Hepatocyte (in vitro differentiated cells): ENCODE data around the gene COCH. TPM values are rescaled to one million over a fixed set of nuclear protein-coding genes. Genes with fewer than 3 reads are reported as not detected.
"Not testable (repeated sequence)": the region's sequence is repeated elsewhere in the genome, so short reads cannot be mapped to it uniquely, and the experiment has no call there.

ENCODE experiments used
- DNase-seq: peaks from one replicate; pipeline ENCODE4 v3.0.0-alpha.2; 2016; ENCODE audit warnings: low spot score
- H2AFZ ChIP-seq: fragments of 200-600 bp; sonication (generic); 2 replicates; pipeline ENCODE4 v1.6.0; 2016; ENCODE audit warnings: antibody characterized with exemption, mild to moderate bottlenecking
- H3K27ac ChIP-seq: fragments of 200-600 bp; sonication (generic); 2 replicates; pipeline ENCODE4 v1.5.1; 2016; ENCODE audit warnings: mild to moderate bottlenecking
- H3K27me3 ChIP-seq: fragments of 200-600 bp; sonication (generic); 2 replicates; pipeline ENCODE4 v1.6.1; 2016
- H3K36me3 ChIP-seq: fragments of 200-600 bp; sonication (generic); replicated peaks from 2 replicates; pipeline ENCODE4 v1.5.1; 2016; ENCODE audit warnings: low read depth; ENCODE audit not compliant: insufficient read depth
- H3K4me1 ChIP-seq: fragments of 200-600 bp; sonication (generic); 2 replicates; pipeline ENCODE4 v1.5.1; 2016; ENCODE audit warnings: mild to moderate bottlenecking, moderate library complexity; ENCODE audit not compliant: insufficient read depth
- H3K4me2 ChIP-seq: fragments of 200-600 bp; sonication (generic); 2 replicates; pipeline ENCODE4 v1.6.0; 2016
- H3K4me3 ChIP-seq: fragments of 200-600 bp; sonication (generic); 2 replicates; pipeline ENCODE4 v1.5.1; 2016; ENCODE audit warnings: mild to moderate bottlenecking
- H3K79me2 ChIP-seq: fragments of 200-600 bp; sonication (generic); 2 replicates; pipeline ENCODE4 v1.6.0; 2017; ENCODE audit warnings: mild to moderate bottlenecking
- H3K9me2 ChIP-seq: fragments of 200-600 bp; sonication (generic); replicated peaks from 2 replicates; pipeline ENCODE4 v1.6.0; 2017; ENCODE audit warnings: mild to moderate bottlenecking; ENCODE audit not compliant: insufficient read depth
- H3K9me3 ChIP-seq: fragments of 200-600 bp; sonication (generic); 2 replicates; pipeline ENCODE4 v1.5.1; 2016; ENCODE audit warnings: low read depth, mild to moderate bottlenecking
- H4K20me1 ChIP-seq: fragments of 200-600 bp; sonication (generic); 2 replicates; pipeline ENCODE4 v1.6.0; 2016; ENCODE audit warnings: mild to moderate bottlenecking; ENCODE audit not compliant: insufficient read depth, poor library complexity, severe bottlenecking
- EZH2 ChIP-seq: fragments of 200-600 bp; sonication (generic); IDR thresholded peaks from 2 replicates; pipeline ENCODE4 v1.6.1; 2016; ENCODE audit warnings: antibody characterized with exemption, mild to moderate bottlenecking, borderline replicate concordance
- EZH2phosphoT487 ChIP-seq: fragments of 200-600 bp; sonication (generic); IDR thresholded peaks from one replicate; pipeline ENCODE4 v1.6.1; 2018; ENCODE audit warnings: antibody characterized with exemption, mild to moderate bottlenecking, low read depth, moderate library complexity; ENCODE audit not compliant: unreplicated experiment, severe bottlenecking
- WGBS: methylation state at CpG from one replicate; pipeline ENCODE4 v1.1.6; 2016; ENCODE audit warnings: low lambda C conversion rate; ENCODE audit errors: missing lambda C conversion rate; 5-methylcytosine and 5-hydroxymethylcytosine counted together
- polyA plus RNA-seq: library from polyadenylated mRNA; unstranded; fragments of >200 nt; fragmentation: Nextera tagmentation; extraction: Ambion mirVana; gene quantifications from 2 replicates; pipeline ENCODE4 v1.2.1, GENCODE V29; 2016
- total RNA-seq: library from RNA; depleted of rRNA; stranded (reverse); fragments of >200 nt; gene quantifications from 2 replicates; pipeline ENCODE4 v1.2.3, GENCODE V29; 2014
- TF ChIP-seq, protein P1 (sequence below): fragments of 200-600 bp; sonication (generic); IDR thresholded peaks from 2 replicates; pipeline ENCODE4 v1.5.1; 2016; ENCODE audit warnings: antibody characterized with exemption, mild to moderate bottlenecking; ENCODE audit not compliant: poor library complexity

The COCH gene
- total and polyA plus RNA-seq, 2 experiments from 2014 or later: 2.0 to 3.3 TPM

DNA sequence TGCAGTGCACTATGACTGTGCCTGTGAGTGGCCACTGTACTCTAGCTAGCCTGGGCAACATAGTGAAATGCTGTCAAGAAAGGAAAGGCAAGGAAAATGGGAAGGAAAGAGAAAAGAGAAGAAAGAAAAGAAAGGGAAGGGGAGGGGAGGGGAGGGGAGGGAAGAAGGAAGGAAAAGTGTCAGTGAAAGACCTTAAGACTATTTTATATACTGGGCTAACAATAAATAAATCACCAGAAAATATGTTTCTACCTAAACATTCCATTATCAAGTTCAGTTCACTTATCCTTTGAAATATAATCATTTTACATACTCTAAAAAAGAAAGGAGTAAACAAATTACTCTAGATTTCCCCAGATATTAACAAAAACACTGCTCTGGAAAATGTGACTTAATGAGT is 22.1 kb downstream of the COCH start:
- H2AFZ ChIP-seq: no peak overlapping the region
- no peak for DNase-seq
- H3K4me2 ChIP-seq: no peak overlapping the region
- no peaks in the 10 kb centered on the region for H3K4me1 ChIP-seq
- no peak overlapping the region for H3K4me3 ChIP-seq
- no peaks in the 10 kb centered on the region for H3K9me3 ChIP-seq
- H4K20me1 ChIP-seq: no peaks in the 10 kb centered on the region
- no peaks in the 10 kb centered on the region for H3K79me2 ChIP-seq
- H3K9me2 ChIP-seq: no peaks in the 10 kb centered on the region
- H3K27ac ChIP-seq: no peak overlapping the region
- no peaks in the 10 kb centered on the region for H3K36me3 ChIP-seq
- no peaks in the 10 kb centered on the region for H3K27me3 ChIP-seq
- no peak for TF ChIP-seq EZH2
- TF ChIP-seq EZH2phosphoT487: no peak
- TF ChIP-seq, protein P1, sequence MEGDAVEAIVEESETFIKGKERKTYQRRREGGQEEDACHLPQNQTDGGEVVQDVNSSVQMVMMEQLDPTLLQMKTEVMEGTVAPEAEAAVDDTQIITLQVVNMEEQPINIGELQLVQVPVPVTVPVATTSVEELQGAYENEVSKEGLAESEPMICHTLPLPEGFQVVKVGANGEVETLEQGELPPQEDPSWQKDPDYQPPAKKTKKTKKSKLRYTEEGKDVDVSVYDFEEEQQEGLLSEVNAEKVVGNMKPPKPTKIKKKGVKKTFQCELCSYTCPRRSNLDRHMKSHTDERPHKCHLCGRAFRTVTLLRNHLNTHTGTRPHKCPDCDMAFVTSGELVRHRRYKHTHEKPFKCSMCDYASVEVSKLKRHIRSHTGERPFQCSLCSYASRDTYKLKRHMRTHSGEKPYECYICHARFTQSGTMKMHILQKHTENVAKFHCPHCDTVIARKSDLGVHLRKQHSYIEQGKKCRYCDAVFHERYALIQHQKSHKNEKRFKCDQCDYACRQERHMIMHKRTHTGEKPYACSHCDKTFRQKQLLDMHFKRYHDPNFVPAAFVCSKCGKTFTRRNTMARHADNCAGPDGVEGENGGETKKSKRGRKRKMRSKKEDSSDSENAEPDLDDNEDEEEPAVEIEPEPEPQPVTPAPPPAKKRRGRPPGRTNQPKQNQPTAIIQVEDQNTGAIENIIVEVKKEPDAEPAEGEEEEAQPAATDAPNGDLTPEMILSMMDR: no peak

DNA sequence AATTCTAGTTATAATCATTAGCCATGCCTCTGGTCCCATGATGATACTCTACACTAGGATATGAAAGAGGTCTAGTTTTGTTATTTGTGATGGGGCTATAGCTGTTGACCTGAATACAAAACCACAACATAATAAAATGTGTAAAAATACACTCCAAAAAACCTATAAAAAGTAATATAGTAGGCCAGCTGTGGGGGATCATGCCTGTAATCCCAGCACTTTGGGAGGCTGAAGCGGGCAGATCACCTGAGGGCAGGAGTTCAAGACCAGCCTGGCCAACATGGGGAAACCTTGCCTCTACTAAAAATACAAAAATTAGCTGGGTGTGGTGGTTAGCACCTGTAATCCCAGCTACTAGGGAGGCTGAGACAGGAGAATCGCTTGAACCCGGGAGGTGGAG is 22.8 kb downstream of the COCH start:
- not testable (repeated sequence) for H3K4me2 ChIP-seq, H3K27me3 ChIP-seq, H4K20me1 ChIP-seq, H3K79me2 ChIP-seq, H3K4me3 ChIP-seq, H3K36me3 ChIP-seq, H3K9me2 ChIP-seq, H2AFZ ChIP-seq, H3K27ac ChIP-seq, DNase-seq, H3K9me3 ChIP-seq, H3K4me1 ChIP-seq
- 78% methylated on average over 3 of the region's 3 CpGs for WGBS

DNA sequence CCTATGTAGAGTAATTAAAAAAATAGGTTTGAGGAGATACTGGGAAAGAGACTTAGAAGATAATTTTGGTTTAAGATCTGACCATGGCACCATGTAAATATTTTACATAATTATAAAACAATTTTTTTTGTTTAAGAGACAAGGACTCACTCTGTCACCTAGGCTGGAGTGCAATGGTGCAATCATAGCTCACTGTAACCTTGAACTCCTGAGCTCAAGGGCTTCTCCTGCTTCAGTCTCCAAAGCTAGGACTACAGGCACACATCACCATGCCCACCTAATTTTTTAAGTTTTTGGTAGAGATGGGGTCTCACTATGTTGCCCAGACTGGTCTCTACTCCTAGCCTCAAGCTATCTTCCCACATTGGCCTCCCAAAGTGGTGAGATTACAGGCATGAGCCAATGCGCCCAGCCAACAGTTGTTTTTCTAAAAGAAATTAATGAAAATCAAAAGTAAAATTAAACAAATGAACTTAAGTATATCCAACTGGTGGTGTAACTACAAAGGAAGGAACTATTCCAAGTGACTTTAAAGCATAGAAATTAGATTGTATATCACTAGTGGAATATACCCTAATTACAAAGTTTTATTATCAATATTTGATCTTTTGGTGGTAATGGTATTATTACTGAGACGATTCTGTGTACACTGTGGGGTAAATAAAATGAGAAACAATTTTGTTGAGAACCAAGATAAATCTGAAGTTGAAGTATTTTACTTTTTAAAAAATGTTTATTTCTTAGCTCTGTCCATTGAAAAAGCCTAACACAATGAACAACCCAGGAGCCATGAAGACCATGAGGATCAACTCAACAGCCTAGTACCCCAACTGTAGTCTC is 29.1 kb downstream of the COCH start:
- no peak overlapping the region for H3K27ac ChIP-seq
- H3K4me1 ChIP-seq: no peaks in the 10 kb centered on the region
- H3K79me2 ChIP-seq: peaks cover 4% of the 10 kb centered on the region
- no peak for TF ChIP-seq EZH2phosphoT487
- TF ChIP-seq, protein P1: no peak
- TF ChIP-seq EZH2: no peak
- H3K9me3 ChIP-seq: no peaks in the 10 kb centered on the region
- no peaks in the 10 kb centered on the region for H3K27me3 ChIP-seq
- DNase-seq: no peak
- 90% methylated on average over 2 of the region's 2 CpGs for WGBS
- H3K4me3 ChIP-seq: no peak overlapping the region
- H2AFZ ChIP-seq: no peak overlapping the region
- no peaks in the 10 kb centered on the region for H3K9me2 ChIP-seq
- H4K20me1 ChIP-seq: no peaks in the 10 kb centered on the region
- no peak overlapping the region for H3K4me2 ChIP-seq
- H3K36me3 ChIP-seq: no peaks in the 10 kb centered on the region

DNA sequence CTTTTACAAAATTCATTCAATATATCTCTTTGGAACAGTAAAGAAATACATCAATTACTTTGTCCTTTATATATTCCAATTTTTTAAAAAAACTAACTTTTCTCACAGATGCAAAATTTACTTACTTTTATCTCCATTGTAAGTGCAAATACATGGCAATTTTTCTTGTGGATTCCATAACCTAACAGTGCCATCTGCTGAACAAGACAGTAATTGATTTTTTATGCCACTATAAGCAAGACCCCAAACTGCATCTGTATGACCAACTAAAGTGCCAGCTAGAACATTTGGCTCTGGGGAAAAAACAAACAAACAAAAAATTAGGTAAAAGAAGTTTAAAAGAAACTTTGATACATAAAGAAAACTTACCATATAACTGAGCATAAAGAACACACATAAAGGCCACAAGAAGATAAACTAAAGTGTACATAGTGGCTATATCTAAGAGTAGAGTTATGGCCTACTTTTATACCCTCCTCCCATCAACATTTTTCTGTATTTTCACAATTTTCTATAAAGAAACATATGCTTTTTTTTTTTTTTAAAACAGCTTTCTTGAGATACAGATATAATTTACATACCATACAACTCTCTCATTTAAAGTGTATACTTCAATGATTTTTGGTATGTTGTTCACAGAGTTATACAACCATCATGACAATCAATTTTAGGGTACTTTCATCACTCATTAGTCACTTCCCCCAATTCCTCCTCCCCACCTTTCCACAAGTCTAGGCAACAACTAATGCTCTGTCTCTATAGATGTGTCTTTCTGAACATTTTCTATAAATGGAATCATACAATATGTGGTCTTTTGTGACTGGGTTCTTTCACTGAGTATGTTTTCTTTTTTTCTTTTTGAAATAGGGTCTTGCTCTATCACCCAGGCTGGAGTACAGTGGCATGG is 32.6 kb downstream of the COCH start:
- peak; percentile 8 for DNase-seq
- Histone ChIP-seq H3K36me3 (no peaks in the 10 kb centered on the region), H3K4me2 (no peak overlapping the region), H3K27ac (no peak overlapping the region), H3K79me2 (peaks cover 4% of the 10 kb centered on the region), H2AFZ (no peak overlapping the region), H3K9me2 (no peaks in the 10 kb centered on the region), H3K4me1 (no peaks in the 10 kb centered on the region), H3K9me3 (no peaks in the 10 kb centered on the region), H3K4me3 (no peak overlapping the region), H3K27me3 (no peaks in the 10 kb centered on the region), H4K20me1 (no peaks in the 10 kb centered on the region)
- TF ChIP-seq, protein P1: peak; percentile 47
- no peak for TF ChIP-seq EZH2
